H9 (cell line): ENCODE results near the gene WDR59. TPM values are rescaled to one million over a fixed set of nuclear protein-coding genes. Genes with fewer than 3 reads are reported as not detected.
A peak's percentile ranks its signal among the peaks of the same experiment; 100 is the strongest.
"Not testable (repeated sequence)": the region's sequence is repeated elsewhere in the genome, so short reads cannot be mapped to it uniquely, and the experiment has no call there.

Experiments used
- DNase-seq: peaks from one replicate; pipeline ENCODE4 v3.0.0-alpha.2; 2017
- H2AFZ ChIP-seq: one replicate; pipeline ENCODE4 v1.6.1; 2013; ENCODE audit warnings: mild to moderate bottlenecking, low read length, control low read depth, moderate library complexity
- H2AK5ac ChIP-seq: 2 replicates; pipeline ENCODE4 v1.6.1; 2013; ENCODE audit warnings: low read length, control low read depth, mixed read lengths; ENCODE audit not compliant: insufficient read length
- H2BK120ac ChIP-seq: one replicate; pipeline ENCODE4 v1.6.1; 2013; ENCODE audit warnings: low read depth, mild to moderate bottlenecking, low read length, control low read depth, inconsistent platforms; ENCODE audit not compliant: poor library complexity, severe bottlenecking
- H2BK12ac ChIP-seq: 2 replicates; pipeline ENCODE4 v1.6.1; 2013; ENCODE audit warnings: low read length, control low read depth, mixed read lengths, low read depth; ENCODE audit not compliant: insufficient read length
- H2BK15ac ChIP-seq: 2 replicates; pipeline ENCODE4 v1.6.1; 2013; ENCODE audit warnings: low read depth, low read length, control low read depth
- H2BK20ac ChIP-seq: one replicate; pipeline ENCODE4 v1.6.1; 2013; ENCODE audit warnings: low read depth, mild to moderate bottlenecking, low read length, control low read depth, inconsistent platforms; ENCODE audit not compliant: poor library complexity, severe bottlenecking
- H2BK5ac ChIP-seq: 2 replicates; pipeline ENCODE4 v1.6.1; 2013; ENCODE audit warnings: low read length, control low read depth, mixed read lengths; ENCODE audit not compliant: insufficient read length
- H3K14ac ChIP-seq: 2 replicates; pipeline ENCODE4 v1.6.1; 2013; ENCODE audit warnings: low read length, control low read depth; ENCODE audit not compliant: insufficient read depth
- H3K18ac ChIP-seq: 2 replicates; pipeline ENCODE4 v1.6.1; 2013; ENCODE audit warnings: low read depth, mild to moderate bottlenecking, mixed read lengths, low read length, control low read depth; ENCODE audit not compliant: insufficient read length
- H3K23ac ChIP-seq: 2 replicates; pipeline ENCODE4 v1.6.1; 2013; ENCODE audit warnings: low read length, control low read depth, mixed read lengths, low read depth; ENCODE audit not compliant: insufficient read length
- H3K23me2 ChIP-seq: 2 replicates; pipeline ENCODE4 v1.6.1; 2013; ENCODE audit warnings: low read depth, mild to moderate bottlenecking, mixed read lengths, low read length, control low read depth; ENCODE audit not compliant: insufficient read length, poor library complexity, severe bottlenecking
- H3K27ac ChIP-seq: 2 replicates; pipeline ENCODE4 v1.5.1; 2013; ENCODE audit warnings: low read length, control low read depth, mixed read lengths, low read depth; ENCODE audit not compliant: insufficient read length
- H3K27me3 ChIP-seq: 2 replicates; pipeline ENCODE4 v1.6.1; 2013; ENCODE audit warnings: low read length, control low read depth, inconsistent platforms; ENCODE audit not compliant: insufficient read depth
- H3K4ac ChIP-seq: 2 replicates; pipeline ENCODE4 v1.6.1; 2013; ENCODE audit warnings: low read depth, mild to moderate bottlenecking, control low read depth, inconsistent platforms, low read length, moderate library complexity
- H3K4me1 ChIP-seq: 2 replicates; pipeline ENCODE4 v1.6.1; 2013; ENCODE audit warnings: low read length, control low read depth, inconsistent platforms; ENCODE audit not compliant: insufficient read depth
- H3K4me2 ChIP-seq: 2 replicates; pipeline ENCODE4 v1.6.1; 2013; ENCODE audit warnings: low read length, control low read depth, mixed read lengths; ENCODE audit not compliant: insufficient read length, insufficient read depth
- H3K56ac ChIP-seq: 2 replicates; pipeline ENCODE4 v1.6.1; 2013; ENCODE audit warnings: low read depth, mild to moderate bottlenecking, mixed read lengths, low read length, control low read depth; ENCODE audit not compliant: insufficient read length
- H3K79me1 ChIP-seq: 2 replicates; pipeline ENCODE4 v1.6.1; 2013; ENCODE audit warnings: low read depth, mild to moderate bottlenecking, moderate library complexity, low read length, control low read depth, inconsistent platforms; ENCODE audit not compliant: insufficient read depth, poor library complexity, severe bottlenecking
- H3K79me2 ChIP-seq: 2 replicates; pipeline ENCODE4 v1.6.1; 2013; ENCODE audit warnings: low read length, control low read depth, inconsistent platforms; ENCODE audit not compliant: insufficient read depth
- H3K9ac ChIP-seq: 2 replicates; pipeline ENCODE4 v1.6.1; 2013; ENCODE audit warnings: low read length, control low read depth, mixed read lengths; ENCODE audit not compliant: insufficient read length; ENCODE audit errors: extremely low read depth
- H3K9me3 ChIP-seq: one replicate; pipeline ENCODE4 v1.6.1; 2013; ENCODE audit warnings: low read depth, low read length, inconsistent platforms; ENCODE audit not compliant: control insufficient read depth
- H3T11ph ChIP-seq: one replicate; pipeline ENCODE4 v1.6.1; 2013; ENCODE audit warnings: mild to moderate bottlenecking, low read length, control low read depth, inconsistent platforms
- H4K20me1 ChIP-seq: one replicate; pipeline ENCODE4 v1.6.1; 2013; ENCODE audit not compliant: control insufficient read depth, insufficient read length, insufficient read depth
- H4K5ac ChIP-seq: 2 replicates; pipeline ENCODE4 v1.6.1; 2013; ENCODE audit warnings: low read depth, mild to moderate bottlenecking, mixed read lengths, low read length, control low read depth; ENCODE audit not compliant: insufficient read length
- H4K8ac ChIP-seq: replicated peaks from 2 replicates; pipeline ENCODE4 v1.6.1; 2013; ENCODE audit warnings: low read length, control low read depth, mixed read lengths, low read depth; ENCODE audit not compliant: insufficient read length
- H4K91ac ChIP-seq: 2 replicates; pipeline ENCODE4 v1.6.1; 2013; ENCODE audit warnings: low read depth, mild to moderate bottlenecking, moderate library complexity, mixed read lengths, low read length, control low read depth; ENCODE audit not compliant: insufficient read length
- H3K27ac Mint-ChIP-seq, 3 experiments: 2 replicates in 2 of 3; 3 replicates in 1 of 3; pipeline ENCODE4 v1.8.0; 2020 to 2021; ENCODE audit warnings: mixed read lengths in 3 of 3, mild to moderate bottlenecking in 1 of 3, moderate library complexity in 1 of 3
- H3K27me3 Mint-ChIP-seq: 2 replicates; pipeline ENCODE4 v1.8.0; 2021; ENCODE audit warnings: low read depth, mild to moderate bottlenecking, moderate library complexity, mixed read lengths
- H3K36me3 Mint-ChIP-seq, 3 experiments: 2 replicates in 2 of 3; 3 replicates in 1 of 3; pipeline ENCODE4 v1.8.0; 2020 to 2021; ENCODE audit warnings: low read depth in 3 of 3, mixed read lengths in 3 of 3; ENCODE audit not compliant: insufficient read depth in 1 of 3
- H3K4me1 Mint-ChIP-seq, 2 experiments: 2 replicates each; pipeline ENCODE4 v1.8.0; 2020; ENCODE audit warnings: mixed read lengths in 2 of 2
- H3K4me3 Mint-ChIP-seq, 2 experiments: 2 replicates in 1 of 2; 3 replicates in 1 of 2; pipeline ENCODE4 v1.8.0; 2020 to 2021; ENCODE audit warnings: mild to moderate bottlenecking in 2 of 2, mixed read lengths in 2 of 2, moderate library complexity in 1 of 2
- H3K9me3 Mint-ChIP-seq, 2 experiments: 2 replicates in 1 of 2; 3 replicates in 1 of 2; pipeline ENCODE4 v1.8.0; 2020; ENCODE audit warnings: mild to moderate bottlenecking in 2 of 2, mixed read lengths in 2 of 2, moderate library complexity in 1 of 2
- WGBS: extraction: QIAGEN DNeasy Blood & Tissue Kit; methylation state at CpG from one replicate; pipeline ENCODE4 v1.1.7; 2013; ENCODE audit warnings: missing lambda C conversion rate, low lambda C conversion rate, mixed read lengths; ENCODE audit not compliant: insufficient read length; ENCODE audit errors: extremely low coverage; 5-methylcytosine and 5-hydroxymethylcytosine counted together
- total RNA-seq: library from RNA; stranded (reverse); gene quantifications from 2 replicates; pipeline ENCODE4 v1.2.1, GENCODE V29; 2021
- TF ChIP-seq, protein P1 (sequence below): fragments of 200-600 bp; sonication (generic); conservative IDR thresholded peaks from 3 replicates; pipeline ENCODE4 v1.8.0; 2021; ENCODE audit warnings: antibody characterized with exemption, mild to moderate bottlenecking

Gene WDR59
- total RNA-seq, 1 experiment from 2014 or later = 97.5 TPM

DNA sequence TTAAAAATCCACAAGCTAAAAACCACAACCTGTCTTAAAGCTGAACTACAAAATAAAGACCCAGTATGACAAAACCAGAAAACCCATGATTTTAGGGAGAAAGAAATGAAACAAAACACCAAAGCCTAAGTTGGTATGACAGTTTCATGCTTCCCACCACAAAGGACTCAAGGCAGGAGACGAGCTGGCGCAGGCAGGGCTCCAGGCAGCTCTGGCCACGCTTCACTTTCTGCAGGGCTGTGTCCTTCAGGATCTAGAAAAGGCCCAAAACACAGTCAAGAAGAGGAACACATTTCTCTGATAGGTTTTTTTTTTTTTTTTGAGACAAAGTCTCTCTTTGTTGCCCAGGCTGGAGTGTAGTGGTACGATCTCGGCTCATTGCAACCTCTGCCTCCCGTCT lies 75.3 kb downstream of the WDR59 start:
- Histone ChIP-seq H3K23ac (no peak overlapping the region), H3K4me2 (no peak overlapping the region), H4K20me1 (no peaks in the 10 kb centered on the region), H3K9ac (no peak overlapping the region), H2BK20ac (no peak overlapping the region), H3K23me2 (no peaks in the 10 kb centered on the region), H2AK5ac (no peak overlapping the region), H4K8ac (no peak overlapping the region), H3K4ac (no peak overlapping the region), H3K79me1 (no peaks in the 10 kb centered on the region), H2AFZ (no peak overlapping the region), H2BK120ac (no peak overlapping the region), H3K27ac (no peak overlapping the region), H3K27me3 (no peaks in the 10 kb centered on the region), H4K91ac (no peak overlapping the region), H2BK5ac (no peak overlapping the region), H3K14ac (no peak overlapping the region), H3K18ac (no peak overlapping the region), H2BK12ac (no peak overlapping the region), H3K4me1 (no peaks in the 10 kb centered on the region), H3K9me3 (no peaks in the 10 kb centered on the region), H2BK15ac (no peak overlapping the region), H3K79me2 (no peaks in the 10 kb centered on the region), H4K5ac (no peak overlapping the region), H3K56ac (no peak overlapping the region), H3T11ph (no peak overlapping the region)
- TF ChIP-seq, protein P1, sequence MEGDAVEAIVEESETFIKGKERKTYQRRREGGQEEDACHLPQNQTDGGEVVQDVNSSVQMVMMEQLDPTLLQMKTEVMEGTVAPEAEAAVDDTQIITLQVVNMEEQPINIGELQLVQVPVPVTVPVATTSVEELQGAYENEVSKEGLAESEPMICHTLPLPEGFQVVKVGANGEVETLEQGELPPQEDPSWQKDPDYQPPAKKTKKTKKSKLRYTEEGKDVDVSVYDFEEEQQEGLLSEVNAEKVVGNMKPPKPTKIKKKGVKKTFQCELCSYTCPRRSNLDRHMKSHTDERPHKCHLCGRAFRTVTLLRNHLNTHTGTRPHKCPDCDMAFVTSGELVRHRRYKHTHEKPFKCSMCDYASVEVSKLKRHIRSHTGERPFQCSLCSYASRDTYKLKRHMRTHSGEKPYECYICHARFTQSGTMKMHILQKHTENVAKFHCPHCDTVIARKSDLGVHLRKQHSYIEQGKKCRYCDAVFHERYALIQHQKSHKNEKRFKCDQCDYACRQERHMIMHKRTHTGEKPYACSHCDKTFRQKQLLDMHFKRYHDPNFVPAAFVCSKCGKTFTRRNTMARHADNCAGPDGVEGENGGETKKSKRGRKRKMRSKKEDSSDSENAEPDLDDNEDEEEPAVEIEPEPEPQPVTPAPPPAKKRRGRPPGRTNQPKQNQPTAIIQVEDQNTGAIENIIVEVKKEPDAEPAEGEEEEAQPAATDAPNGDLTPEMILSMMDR = no peak
- Mint-ChIP-seq H3K4me1 (0 out of 4 replicates have a peak, but pooled peaks cover 0 to 3% of the 10 kb centered on the region in 2 experiments), H3K27me3 (no peaks in the 10 kb centered on the region), H3K4me3 (no peak overlapping the region), H3K36me3 (peaks cover 65 to 86% (median 84%) of the 10 kb centered on the region in 3 experiments), H3K9me3 (peaks cover 18 to 21% of the 10 kb centered on the region in 2 experiments), H3K27ac (peak overlapping the region in 2 of 3 experiments; percentile 40 to 70; a peak in 2 of 7 replicates)
- DNase-seq = no peak
- no CpG with 5 or more reads among the region's 6 CpGs for WGBS

DNA sequence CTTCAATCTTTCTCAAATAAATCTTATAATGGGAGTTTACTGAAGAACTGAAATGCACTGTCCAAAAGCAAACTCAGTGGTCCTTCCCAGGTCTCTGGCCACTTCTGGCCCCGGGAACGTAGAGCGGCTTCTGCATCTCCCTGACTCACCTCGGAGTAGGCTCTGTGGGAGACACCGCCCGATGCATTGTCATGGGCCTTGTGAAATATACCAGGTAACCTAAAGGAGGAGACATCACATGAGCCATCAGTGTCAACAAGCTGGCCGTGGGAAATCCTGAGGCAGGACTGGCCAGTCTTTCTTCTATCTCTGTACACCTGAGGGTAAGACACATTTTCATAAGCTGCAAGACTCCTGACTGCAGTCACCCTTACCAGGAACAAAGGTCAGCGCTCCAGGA lies 76.2 kb downstream of the WDR59 start:
- H3K14ac ChIP-seq, H3K23ac ChIP-seq, H3K4ac ChIP-seq, H4K20me1 ChIP-seq, H3K4me1 ChIP-seq, H2BK5ac ChIP-seq, H3K4me1 Mint-ChIP-seq, H3K79me1 ChIP-seq, H2AK5ac ChIP-seq, H3K23me2 ChIP-seq, H3K4me3 Mint-ChIP-seq, H2BK15ac ChIP-seq, H2AFZ ChIP-seq, H3K79me2 ChIP-seq, H2BK12ac ChIP-seq, H4K91ac ChIP-seq, H3K4me2 ChIP-seq, H3K9ac ChIP-seq, H3K9me3 ChIP-seq, H3K27ac ChIP-seq, H3K18ac ChIP-seq, H3K27me3 ChIP-seq, H4K5ac ChIP-seq, DNase-seq, H4K8ac ChIP-seq, H3K56ac ChIP-seq, H2BK120ac ChIP-seq, H3K27me3 Mint-ChIP-seq, H3T11ph ChIP-seq, H2BK20ac ChIP-seq: not testable (repeated sequence)
- Mint-ChIP-seq H3K9me3 (peaks cover 17 to 18% of the 10 kb centered on the region in 2 experiments), H3K36me3 (peaks cover 59 to 81% (median 79%) of the 10 kb centered on the region in 3 experiments), H3K27ac (0 out of 7 replicates have a peak overlapping the region, but pooled peaks of 1 of the 3 experiments have one; percentile 21)
- no CpG with 5 or more reads among the region's 8 CpGs for WGBS
